Dedifferentiated amniotic fluid mesenchymal stem cell (primary cell): ENCODE data around the gene ATP1A1.
A peak's percentile ranks its signal among the peaks of the same experiment; 100 is the strongest.

ENCODE experiments used
- DNase-seq: peaks from one replicate; pipeline ENCODE4 v3.0.0-alpha.2; 2016; ENCODE audit errors: extremely low spot score

Gene ATP1A1

GRCh38 chr1:116371752-116372151, 1.3 kb upstream of the ATP1A1 start:
- no peak for DNase-seq

GRCh38 chr1:116372191-116372590, 853 bp upstream of the ATP1A1 start:
- no peak for DNase-seq

GRCh38 chr1:116373431-116374352, 648 bp downstream of the ATP1A1 start:
- DNase-seq: no peak

GRCh38 chr1:116374353-116375147, 1.5 kb downstream of the ATP1A1 start:
- no peak for DNase-seq

GRCh38 chr1:116375148-116375886, 2.3 kb downstream of the ATP1A1 start:
- DNase-seq: no peak

- peak; percentile 74 for DNase-seq
These were observed 3.1 kb downstream of the ATP1A1 start for GRCh38 chr1:116375887-116376728.

- no peak for DNase-seq
These were observed 3.7 kb downstream of the ATP1A1 start for GRCh38 chr1:116376729-116377086.

- DNase-seq: peak; percentile 89
These were observed 4.8 kb downstream of the ATP1A1 start for GRCh38 chr1:116377541-116378529.

- DNase-seq: no peak
These were observed 6.1 kb downstream of the ATP1A1 start for GRCh38 chr1:116379057-116379630.

- DNase-seq: no peak
These were observed 6.8 kb downstream of the ATP1A1 start for GRCh38 chr1:116379674-116380498.

GRCh38 chr1:116380499-116381242, 7.6 kb downstream of the ATP1A1 start:
- no peak for DNase-seq

GRCh38 chr1:116382321-116382720, 9.3 kb downstream of the ATP1A1 start:
- DNase-seq: no peak

- no peak for DNase-seq
These were observed 9.9 kb downstream of the ATP1A1 start for GRCh38 chr1:116382857-116383483.

GRCh38 chr1:116386042-116386441, 13.0 kb downstream of the ATP1A1 start:
- DNase-seq: no peak

- no peak for DNase-seq
These were observed 14.5 kb downstream of the ATP1A1 start for GRCh38 chr1:116387551-116387950.

- DNase-seq: no peak
These were observed 15.1 kb downstream of the ATP1A1 start for GRCh38 chr1:116388122-116388521.

GRCh38 chr1:116389013-116389412, 16.0 kb downstream of the ATP1A1 start:
- DNase-seq: no peak

GRCh38 chr1:116389686-116390085, 16.6 kb downstream of the ATP1A1 start:
- DNase-seq: no peak
